Heart right ventricle (tissue), 16 donors: ENCODE data around the gene URI1. TPM values are rescaled to one million over a fixed set of nuclear protein-coding genes. Genes with fewer than 3 reads are reported as not detected.
"Not testable (repeated sequence)": the region's sequence is repeated elsewhere in the genome, so short reads cannot be mapped to it uniquely, and the experiment has no call there.

ENCODE experiments used
- ATAC-seq, 8 donors: fragments of 200-7000 bp; cut with Tn5 transposase; one replicate each; pipeline ENCODE4 v1.9.1; 2020; ENCODE audit warnings: mild to moderate bottlenecking in 8 of 8, moderate library complexity in 8 of 8, moderate number of reproducible peaks in 1 of 8
- DNase-seq, 2 donors: peaks; one replicate each; pipeline ENCODE4 v3.0.0-alpha.2; 2020
- H3K27ac ChIP-seq, 10 donors: fragments of 200-600 bp; sonication (generic) in 2 of 10; one replicate each; pipeline versions ENCODE4 v1.5.0 to v1.8.0; 2020 to 2022; ENCODE audit warnings: mild to moderate bottlenecking in 3 of 10
- H3K27me3 ChIP-seq, 7 donors: fragments of 200-600 bp; one replicate each; pipeline ENCODE4 v1.8.0; 2021 to 2022; ENCODE audit warnings: mild to moderate bottlenecking in 2 of 7
- H3K36me3 ChIP-seq, 9 donors: fragments of 200-600 bp; sonication (generic) in 1 of 9; one replicate each; pipeline versions ENCODE4 v1.5.0 to v1.8.0; 2020 to 2022; ENCODE audit warnings: mild to moderate bottlenecking in 2 of 9
- H3K4me1 ChIP-seq, 9 donors: fragments of 200-600 bp; sonication (generic) in 1 of 9; one replicate each; pipeline versions ENCODE4 v1.5.0 to v1.8.0; 2020 to 2022; ENCODE audit warnings: mild to moderate bottlenecking in 4 of 9
- H3K4me3 ChIP-seq, 10 donors: fragments of 200-600 bp; sonication (generic) in 2 of 10; one replicate each; pipeline versions ENCODE4 v1.5.0 to v1.8.0; 2020 to 2022; ENCODE audit warnings: mild to moderate bottlenecking in 7 of 10, moderate library complexity in 2 of 10
- H3K9me3 ChIP-seq, 11 donors: fragments of 200-600 bp in 10 of 11; sonication (generic) in 2 of 11; one replicate each; pipeline versions ENCODE4 v1.5.0 to v1.8.0; 2013 to 2022; ENCODE audit warnings: mild to moderate bottlenecking in 2 of 11, control low read depth in 1 of 11, moderate library complexity in 1 of 11
- WGBS, 2 donors: extraction: QIAGEN DNeasy Blood & Tissue Kit; methylation state at CpG; one replicate each; pipeline ENCODE4 v1.1.7; 2013; ENCODE audit warnings: inconsistent platforms in 1 of 2; 5-methylcytosine and 5-hydroxymethylcytosine counted together
- intact Hi-C, 10 donors: fragments of 100-400 bp; cut with DNase I; formaldehyde crosslinking; loops; one replicate each; pipeline versions ENCODE4 v1.11.1 to v1.14.2; 2022
- polyA plus RNA-seq, 2 donors: library from polyadenylated mRNA; stranded (reverse); fragments of 200-250 nt; gene quantifications; one replicate each; pipeline ENCODE4 v1.2.3, GENCODE V29; 2013
- total RNA-seq, 10 donors: library from RNA; stranded (reverse); fragmentation: NEBNext Ultra II Directional in 3 of 10; extraction: Animal tissue kit (Norgen Biotek cat#: 25700) in 3 of 10; gene quantifications; one replicate each; pipeline versions ENCODE4 v1.2.1 to v1.2.4, GENCODE V29; 2021 to 2023
- TF ChIP-seq, protein P1 (sequence below), 9 donors: fragments of 200-600 bp; sonication (generic) in 2 of 9; IDR thresholded peaks; one replicate each; pipeline versions ENCODE4 v1.5.0 to v1.8.0; 2021 to 2022; ENCODE audit warnings: antibody characterized with exemption in 9 of 9, mild to moderate bottlenecking in 5 of 9, moderate library complexity in 1 of 9
- donor health status: Arrhythmogenic right ventricular cardiomyopathy.
- donor health status: ischemic (EF 13 %, LVEDD 7.1; RV severe dilation, severe dysfunction).
- donor health status: healthy with polysubstance abuse.
- donor health status: DM: no; HTN: yes; CAD: no.
- donor health status: DM: no; HTN: no; CAD: no.
- donor health status: ischemic (EF 25% LVEDD 6.9; RV normal size, moderate dysfunction).
- donor health status: ischemic (EF 25% LVEDD 5.7; RV mildly dilated, moderate dysfunction).
- donor health status: healthy.
- donor health status: DM: yes; HTN: yes; CAD: no.
- donor health status: Ischemic cardiomyopathy.
- donor health status: ischemic (EF 35%, LVEDD 5.7; RV mildly dilated, moderate dysfunction).
- donor health status: nonischemic (EF 11% LVEDD 7.7; RV severe dilation, severe dysfunction).
- donor health status: DM: yes; HTN: yes; CAD: no.
- donor health status: PGD.
- donor health status: ischemic (EF 29% LVEDD 5.4; RV normal size, mild dysfunction).
- donor health status: nonischemic (EF 23%, LVEDD 6.1; RV moderate dilation, normal function).

The URI1 gene
- total and polyA plus RNA-seq, 12 donors, result 10.2 to 47.7 (median 41.9) TPM

DNA sequence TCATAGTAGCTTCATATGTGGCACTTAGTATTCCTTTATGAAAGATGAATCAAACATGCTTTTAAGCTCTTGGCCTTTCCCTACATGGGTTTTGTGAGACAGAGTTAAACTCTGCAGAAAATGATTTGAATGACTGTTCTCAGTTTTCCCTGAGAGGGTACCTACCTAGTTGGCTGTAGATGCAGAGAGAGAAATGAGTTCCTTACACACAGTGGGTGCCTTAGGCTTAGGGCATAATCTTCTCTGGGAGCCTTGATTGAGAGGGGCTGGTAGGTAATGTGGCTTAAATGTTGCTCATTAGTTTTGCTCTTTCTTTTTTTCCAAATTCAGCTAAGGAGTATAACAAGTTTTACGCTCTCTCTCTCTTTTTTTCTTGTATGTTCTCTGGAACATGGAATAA, 3.0 kb downstream of the URI1 start:
- Histone ChIP-seq H3K27me3 (no peaks in the 10 kb centered on the region), H3K4me1 (peaks cover 0 to 46% (median 31%) of the 10 kb centered on the region in 9 donors), H3K36me3 (no peaks in the 10 kb centered on the region), H3K27ac (no peak overlapping the region), H3K9me3 (no peaks in the 10 kb centered on the region), H3K4me3 (no peak overlapping the region)
- TF ChIP-seq, protein P1, sequence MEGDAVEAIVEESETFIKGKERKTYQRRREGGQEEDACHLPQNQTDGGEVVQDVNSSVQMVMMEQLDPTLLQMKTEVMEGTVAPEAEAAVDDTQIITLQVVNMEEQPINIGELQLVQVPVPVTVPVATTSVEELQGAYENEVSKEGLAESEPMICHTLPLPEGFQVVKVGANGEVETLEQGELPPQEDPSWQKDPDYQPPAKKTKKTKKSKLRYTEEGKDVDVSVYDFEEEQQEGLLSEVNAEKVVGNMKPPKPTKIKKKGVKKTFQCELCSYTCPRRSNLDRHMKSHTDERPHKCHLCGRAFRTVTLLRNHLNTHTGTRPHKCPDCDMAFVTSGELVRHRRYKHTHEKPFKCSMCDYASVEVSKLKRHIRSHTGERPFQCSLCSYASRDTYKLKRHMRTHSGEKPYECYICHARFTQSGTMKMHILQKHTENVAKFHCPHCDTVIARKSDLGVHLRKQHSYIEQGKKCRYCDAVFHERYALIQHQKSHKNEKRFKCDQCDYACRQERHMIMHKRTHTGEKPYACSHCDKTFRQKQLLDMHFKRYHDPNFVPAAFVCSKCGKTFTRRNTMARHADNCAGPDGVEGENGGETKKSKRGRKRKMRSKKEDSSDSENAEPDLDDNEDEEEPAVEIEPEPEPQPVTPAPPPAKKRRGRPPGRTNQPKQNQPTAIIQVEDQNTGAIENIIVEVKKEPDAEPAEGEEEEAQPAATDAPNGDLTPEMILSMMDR (IDR thresholded peaks at IDR 0.05), result no peak
- intact Hi-C loops, result loop anchor here in 1 of 10 donors (10.0 kb wide), 1 partner anchor 130 kb away; the partner anchor contains the start of gene CCNE1
- 93 to 97% methylated on average over 1 of the region's 1 CpG for WGBS, 2 donors
- DNase-seq, result no peak
- no peak for ATAC-seq

DNA sequence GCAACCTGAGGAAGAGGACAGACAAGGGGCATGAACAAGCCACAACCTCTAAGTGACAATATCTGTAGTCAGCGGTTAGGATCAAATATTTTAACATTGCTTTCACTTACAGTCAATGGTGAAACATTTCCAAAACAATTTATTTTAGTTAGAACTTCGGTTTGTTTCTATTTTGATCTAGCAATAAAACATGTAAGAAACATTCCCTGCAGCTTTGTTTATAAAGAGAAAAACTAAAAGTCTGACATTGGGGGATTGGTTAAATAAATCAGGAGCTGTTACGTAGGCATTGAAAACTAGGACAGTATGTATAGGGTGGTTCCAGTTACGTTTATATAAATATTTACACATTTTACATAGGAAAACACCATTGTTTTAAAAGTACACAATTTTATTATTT, 3.4 kb downstream of the URI1 start:
- intact Hi-C loops, result loop anchor here in 1 of 10 donors (10.0 kb wide), 1 partner anchor 131 kb away; the partner anchor contains the start of gene CCNE1
- WGBS, 2 donors, result 69 to 88% methylated on average over 4 of the region's 4 CpGs
- Histone ChIP-seq H3K27me3 (no peaks in the 10 kb centered on the region), H3K27ac (no peak overlapping the region), H3K36me3 (no peaks in the 10 kb centered on the region), H3K9me3 (no peaks in the 10 kb centered on the region), H3K4me3 (no peak overlapping the region), H3K4me1 (peaks cover 0 to 46% (median 31%) of the 10 kb centered on the region in 9 donors)
- ATAC-seq, result no peak
- TF ChIP-seq, protein P1 (IDR thresholded peaks at IDR 0.05), result no peak
- no peak for DNase-seq

DNA sequence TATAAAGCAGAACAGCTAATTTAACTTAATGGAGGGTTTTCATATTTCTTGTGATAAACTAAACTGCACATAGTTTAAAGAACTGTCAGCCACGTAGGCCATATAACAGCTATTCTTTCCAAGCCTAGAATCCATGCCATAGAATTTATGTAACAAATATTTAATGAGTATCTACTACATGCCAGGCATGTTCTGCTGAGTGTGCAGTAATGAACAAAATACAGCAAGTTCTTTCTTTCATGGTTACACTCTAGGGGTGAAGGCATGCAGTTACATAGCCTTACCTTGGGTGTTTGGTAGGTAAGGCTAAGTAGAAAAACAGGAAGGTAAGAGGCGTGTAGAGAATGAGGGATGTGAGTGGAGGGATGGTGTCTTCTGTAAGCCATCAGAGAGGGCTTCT, 4.6 kb downstream of the URI1 start:
- H3K4me1 ChIP-seq, result peaks cover 0 to 44% (median 26%) of the 10 kb centered on the region in 9 donors
- WGBS, 2 donors, result 92 to 93% methylated on average over 2 of the region's 2 CpGs
- peaks cover 0 to 4% (median 0%) of the 10 kb centered on the region in 9 donors for H3K36me3 ChIP-seq
- DNase-seq, result no peak
- H3K27me3 ChIP-seq, result no peaks in the 10 kb centered on the region
- no peak overlapping the region for H3K4me3 ChIP-seq
- no peaks in the 10 kb centered on the region for H3K9me3 ChIP-seq
- intact Hi-C loops, result loop anchor here in 1 of 10 donors (10.0 kb wide), 1 partner anchor 132 kb away; the partner anchor contains the start of gene CCNE1
- H3K27ac ChIP-seq, result no peak overlapping the region
- TF ChIP-seq, protein P1 (IDR thresholded peaks at IDR 0.05), result no peak
- ATAC-seq, result no peak

DNA sequence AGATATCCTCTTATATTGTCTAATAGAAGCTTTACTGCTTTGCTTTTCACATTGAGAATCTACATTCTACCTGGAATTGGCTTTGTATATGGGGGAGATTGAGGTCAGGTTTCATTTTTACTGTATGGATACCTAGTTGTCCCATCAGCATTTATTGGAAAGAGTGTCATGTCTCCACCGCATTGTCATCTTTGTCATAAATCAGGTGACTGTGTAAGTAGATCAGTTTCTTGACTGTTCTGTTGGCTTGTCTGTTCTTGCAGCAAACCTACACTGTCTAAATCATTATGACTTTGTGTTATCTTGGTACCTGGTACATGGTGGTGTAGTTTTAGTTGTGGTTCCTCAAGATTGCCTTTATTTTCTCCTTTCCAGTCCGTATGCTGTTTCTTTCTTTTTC, 5.8 kb downstream of the URI1 start:
- Histone ChIP-seq H3K27me3 (no peaks in the 10 kb centered on the region), H3K4me1 (peaks cover 0 to 49% (median 23%) of the 10 kb centered on the region in 9 donors), H3K27ac (no peak overlapping the region), H3K9me3 (no peaks in the 10 kb centered on the region), H3K36me3 (peaks cover 0 to 4% (median 0%) of the 10 kb centered on the region in 9 donors), H3K4me3 (no peak overlapping the region)
- no peak for ATAC-seq
- intact Hi-C loops, result loop anchor here in 1 of 10 donors (10.0 kb wide), 1 partner anchor 133 kb away; the partner anchor contains the start of gene CCNE1
- 93 to 95% methylated on average over 2 of the region's 2 CpGs for WGBS, 2 donors
- no peak for DNase-seq
- TF ChIP-seq, protein P1 (IDR thresholded peaks at IDR 0.05), result no peak

DNA sequence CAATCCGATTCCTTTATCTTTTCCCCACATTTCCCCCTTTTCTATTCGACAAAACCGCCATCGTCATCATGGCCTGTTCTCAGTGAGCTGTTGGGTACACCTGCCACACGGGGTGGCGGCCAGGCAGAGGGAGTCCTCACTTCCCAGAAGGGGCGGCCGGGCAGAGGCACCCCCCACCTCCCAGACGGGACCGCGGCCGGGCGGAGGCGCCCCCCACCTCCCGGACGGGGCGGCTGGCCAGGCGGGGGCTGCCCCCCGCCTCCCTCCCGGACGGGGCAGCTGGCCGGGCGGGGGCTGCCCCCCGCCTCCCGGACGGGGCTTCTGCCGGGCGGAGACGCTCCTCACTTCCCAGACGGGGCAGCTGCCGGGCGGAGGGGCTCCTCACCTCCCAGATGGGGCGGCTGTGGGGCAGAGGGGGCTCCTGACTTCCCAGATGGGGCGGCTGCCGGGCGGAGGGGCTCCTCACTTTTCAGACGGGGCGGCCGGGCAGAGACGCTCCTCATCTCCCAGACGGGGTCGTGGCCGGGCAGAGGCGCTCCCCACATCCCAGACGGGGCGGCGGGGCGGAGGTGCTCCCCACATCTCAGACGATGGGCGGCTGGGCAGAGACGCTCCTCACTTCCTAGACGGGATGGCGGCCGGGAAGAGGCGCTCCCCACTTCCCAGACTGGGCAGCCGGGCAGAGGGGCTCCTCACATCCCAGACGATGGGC, 6.9 kb downstream of the URI1 start:
- H3K36me3 ChIP-seq, H3K4me3 ChIP-seq, H3K9me3 ChIP-seq, DNase-seq, H3K27me3 ChIP-seq, ATAC-seq, H3K27ac ChIP-seq: not testable (repeated sequence)
- WGBS, 2 donors, result 95% methylated on average over 37 to 57 of the region's 57 CpGs
- peaks cover 0 to 41% (median 12%) of the 10 kb centered on the region in 9 donors for H3K4me1 ChIP-seq
- intact Hi-C loops, result loop anchor here in 1 of 10 donors (10.0 kb wide), 1 partner anchor 134 kb away; the partner anchor contains the start of gene CCNE1
